NCI-H128 (cell line): ENCODE data around the gene LSM4.
"Not testable (repeated sequence)": the region's sequence is repeated elsewhere in the genome, so short reads cannot be mapped to it uniquely, and the experiment has no call there.

Experiments used
- DNase-seq: peaks from one replicate; lab custom pipeline; 2025; ENCODE audit not compliant: unreplicated experiment; lab: John Stamatoyannopoulos, UW

LSM4 gene

DNA sequence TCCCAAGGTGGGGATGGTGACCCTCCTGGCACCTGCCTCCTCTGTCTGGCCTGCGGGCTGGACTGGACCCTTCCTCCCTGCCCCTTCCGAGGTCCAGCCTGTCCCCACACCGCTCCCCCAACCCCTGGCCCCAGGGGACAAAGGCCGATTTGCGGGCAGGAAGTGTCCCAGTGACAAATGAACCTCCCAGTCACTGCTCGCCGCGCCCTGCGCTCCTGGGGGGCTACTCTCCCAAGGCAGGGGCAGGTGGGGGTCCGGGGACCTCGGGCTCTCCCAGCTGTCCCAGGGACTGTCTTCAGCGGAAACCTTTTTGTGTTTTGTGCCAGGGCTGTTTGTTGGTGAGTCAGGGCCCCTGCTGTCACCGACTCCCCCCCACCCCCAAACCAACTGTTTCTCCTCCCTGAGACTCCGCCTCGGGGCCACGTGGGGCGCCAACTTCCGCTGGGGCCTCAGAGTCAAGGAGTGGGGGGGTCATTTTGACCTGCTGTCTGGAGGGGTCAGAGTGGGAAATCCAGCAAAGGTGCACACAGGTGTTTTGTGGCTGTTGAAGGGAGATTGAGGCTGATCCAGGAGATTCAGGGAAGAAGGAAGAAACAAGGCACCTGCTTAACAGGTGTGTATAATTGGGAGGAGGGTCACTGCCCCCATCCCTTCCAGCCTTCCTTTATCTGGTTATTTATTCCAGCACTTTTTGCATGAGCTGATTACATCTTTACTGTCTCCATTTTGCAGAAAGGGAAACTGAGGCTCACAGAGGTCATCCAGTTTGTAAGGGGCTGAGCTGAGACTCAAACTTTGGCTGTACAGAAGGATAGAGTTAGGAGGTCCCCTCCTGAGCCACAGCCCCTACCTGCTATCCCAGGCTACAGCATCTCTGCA lies 18.4 kb upstream of the LSM4 start:
- DNase-seq, result no peak

DNA sequence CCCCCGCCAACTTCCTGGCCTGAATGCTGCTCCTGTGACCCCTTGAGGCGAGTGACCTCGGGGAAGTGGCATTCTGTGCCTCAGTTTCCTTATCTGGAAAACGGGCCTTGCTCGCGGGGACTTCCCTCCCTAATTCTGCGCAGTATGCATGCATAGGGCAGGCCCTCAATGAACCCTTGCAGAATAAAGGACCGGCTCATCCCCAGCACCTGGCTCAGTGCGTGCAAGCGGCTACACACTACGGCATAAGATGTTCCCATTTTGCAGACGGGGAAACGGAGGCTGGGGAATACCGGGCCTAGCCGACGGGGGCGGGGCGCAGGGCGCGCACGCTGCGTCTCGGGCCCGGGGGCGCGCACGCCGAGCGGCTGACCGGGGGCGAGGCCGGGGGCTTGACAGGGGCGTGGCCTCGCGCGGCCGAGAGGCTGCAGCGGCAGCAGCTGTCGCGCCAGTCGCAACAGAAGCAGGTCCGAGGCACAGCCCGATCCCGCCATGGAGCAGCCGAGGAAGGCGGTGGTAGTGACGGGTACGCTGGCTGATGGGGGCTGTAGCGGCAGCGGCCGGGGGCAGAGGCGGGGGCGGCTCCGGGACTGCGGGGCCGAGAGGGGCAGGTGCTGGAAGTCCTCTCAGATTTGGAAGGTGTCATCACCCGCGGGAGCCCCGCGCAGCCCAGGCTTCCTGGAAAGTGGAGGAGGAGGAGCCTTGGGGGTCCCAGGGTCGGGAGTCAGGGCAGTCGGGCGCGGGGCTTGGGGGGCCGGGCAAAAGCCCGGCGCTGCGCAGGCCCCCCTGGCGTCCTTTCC lies 17.5 kb upstream of the LSM4 start, which contains the start of gene PGPEP1:
Gene PGPEP1, plus strand, starts transcription at position 409 of the 800 bp plus-strand sequence. Its CDS starts 84 bp downstream, at position 493.
- no peak for DNase-seq

DNA sequence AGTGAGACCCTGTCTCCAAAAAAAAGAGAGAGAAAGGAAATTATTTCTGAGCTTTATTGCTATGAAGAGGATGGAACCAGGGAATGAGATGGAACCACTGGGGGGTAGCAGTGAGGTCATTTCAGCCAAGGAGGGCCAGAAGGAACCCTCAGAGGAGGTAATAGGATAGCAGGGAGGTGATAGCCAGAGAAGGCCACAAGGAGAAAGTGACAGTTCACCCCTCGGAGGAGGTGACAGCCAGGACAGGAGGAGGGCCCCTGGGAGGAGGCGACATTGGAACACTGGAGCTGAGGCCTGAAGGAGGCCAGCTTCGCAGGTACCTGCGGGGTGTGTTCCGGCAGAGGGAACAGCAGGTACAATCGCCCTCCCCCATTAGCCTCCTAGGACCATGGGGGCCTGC lies 16.8 kb upstream of the LSM4 start:
- DNase-seq, result no peak

- no peak for DNase-seq
Observed at GRCh38 chr19:18338541-18338940, 15.7 kb upstream of the LSM4 start.

DNA sequence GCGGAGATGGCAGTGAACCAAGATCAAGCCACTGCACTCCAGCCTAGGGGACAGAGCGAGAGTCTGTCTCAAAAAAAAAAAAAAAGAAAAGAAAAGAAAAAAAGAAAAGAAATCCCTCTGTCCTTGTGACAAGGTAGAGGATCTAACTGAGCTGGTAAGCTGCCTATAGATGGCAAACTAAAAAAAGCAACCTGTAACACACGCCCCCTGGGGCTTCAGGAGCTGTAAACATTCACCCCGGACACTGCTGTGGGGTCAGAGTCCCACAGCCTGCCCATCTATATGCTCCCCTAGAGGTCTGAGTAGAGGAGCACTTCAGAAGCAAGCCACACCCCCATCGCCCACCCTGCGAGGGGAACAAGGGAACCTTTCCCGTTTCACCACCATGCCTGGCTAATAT lies 13.2 kb upstream of the LSM4 start:
- DNase-seq, result no peak

- no peak for DNase-seq
Observed at GRCh38 chr19:18333680-18334079, 10.8 kb upstream of the LSM4 start.

- DNase-seq, result no peak
Observed at GRCh38 chr19:18332917-18333530, 10.1 kb upstream of the LSM4 start.

DNA sequence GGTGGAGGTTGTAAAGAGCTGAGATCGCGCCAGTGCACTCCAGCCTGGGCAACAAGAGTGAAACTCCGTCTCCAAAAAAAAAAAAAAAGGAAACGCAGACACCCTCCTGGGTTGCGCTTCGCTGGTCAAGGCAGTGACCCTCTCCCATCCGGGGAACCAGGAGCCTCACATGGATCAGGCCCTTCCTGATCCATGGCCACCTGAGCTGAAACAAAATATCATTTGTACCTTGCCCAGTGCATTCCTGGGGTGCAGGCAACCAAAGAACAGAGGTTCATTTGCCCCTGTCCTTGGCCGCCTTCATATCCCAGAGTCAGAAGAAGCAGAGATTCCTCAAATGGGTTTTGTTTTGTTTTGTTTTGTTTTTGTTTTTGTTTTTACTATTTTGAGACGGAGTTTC lies 8.0 kb upstream of the LSM4 start:
- DNase-seq, result no peak

GRCh38 chr19:18329035-18329376 lies 6.1 kb upstream of the LSM4 start:
- DNase-seq, result no peak

DNA sequence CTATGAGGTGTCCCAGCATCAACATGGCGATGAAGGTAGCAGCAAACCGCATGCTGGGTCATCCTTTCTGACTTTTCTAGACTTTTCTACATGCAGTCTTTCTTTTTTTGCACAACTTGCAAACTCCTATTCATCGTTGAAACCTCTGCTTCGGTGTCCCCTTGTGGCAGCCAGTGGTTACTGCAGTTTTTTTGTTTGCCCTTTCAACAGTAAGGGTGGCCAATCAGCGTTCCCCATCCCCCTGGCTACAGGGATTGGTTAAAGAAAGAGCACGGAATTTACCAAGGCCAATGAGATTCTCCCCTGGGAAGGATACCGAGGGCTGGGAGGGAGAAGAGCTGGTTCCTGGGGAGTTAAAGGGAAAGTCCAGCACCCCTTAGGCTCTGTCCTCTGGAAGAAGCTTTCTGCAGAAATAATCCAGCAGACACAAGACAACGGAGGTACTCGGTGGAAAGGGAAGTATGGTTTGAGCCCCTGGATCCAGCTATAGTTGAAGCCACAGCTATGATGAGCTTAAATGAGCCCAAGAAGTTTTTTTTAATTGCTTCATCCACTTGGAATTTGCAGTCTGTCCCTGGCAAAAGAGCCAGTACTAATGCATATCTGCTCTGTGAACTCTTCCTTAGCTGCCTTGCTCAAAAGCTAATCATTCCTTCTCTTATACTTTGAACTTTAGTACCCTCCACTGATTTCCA lies 5.6 kb upstream of the LSM4 start:
- peak; percentile 93 for DNase-seq

GRCh38 chr19:18326772-18327171 lies 3.9 kb upstream of the LSM4 start:
- DNase-seq, result no peak

DNA sequence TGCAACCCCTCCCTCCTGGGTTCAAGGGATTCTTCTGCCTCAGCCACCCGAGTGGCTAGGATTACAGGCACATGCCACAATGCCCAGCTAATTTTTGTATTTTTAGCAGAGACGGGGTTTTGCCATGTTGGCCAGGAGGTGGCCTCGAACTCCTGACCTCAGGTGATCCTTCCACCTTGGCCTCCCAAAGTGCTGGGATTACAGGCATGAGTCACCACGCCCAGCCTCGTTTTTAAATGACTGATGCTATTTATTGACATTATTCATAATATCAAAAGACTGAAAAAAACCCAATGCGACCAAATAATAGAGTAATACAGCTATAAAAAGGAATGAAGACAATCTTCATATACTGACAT lies 1.5 kb upstream of the LSM4 start:
- DNase-seq, result not testable (repeated sequence)

DNA sequence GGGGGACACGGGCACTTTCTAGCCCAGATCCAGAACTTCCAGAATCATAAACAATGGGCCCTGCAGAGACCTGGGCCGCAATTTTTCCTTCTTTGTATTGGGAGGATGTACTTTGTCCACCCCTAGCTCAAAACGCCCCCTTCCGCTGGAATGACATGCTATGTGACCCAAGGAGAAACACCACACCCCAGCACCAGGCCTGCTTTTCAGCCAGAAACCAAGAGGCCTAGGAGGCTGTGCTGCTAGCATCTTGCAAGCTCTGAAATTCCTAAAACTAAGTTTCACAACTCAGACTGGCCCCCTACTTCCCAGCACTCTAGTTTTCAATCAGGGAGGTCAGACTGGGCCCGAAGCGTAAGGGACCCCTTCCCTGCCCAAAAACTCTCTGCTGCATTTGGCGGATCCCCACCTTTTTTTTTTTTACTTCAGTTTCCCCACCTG lies 538 bp downstream of the LSM4 start:
- DNase-seq, result peak; percentile 8

GRCh38 chr19:18321734-18322102 lies 1.2 kb downstream of the LSM4 start:
- no peak for DNase-seq

- DNase-seq, result no peak
Observed at GRCh38 chr19:18320865-18321733, 1.8 kb downstream of the LSM4 start.

- no peak for DNase-seq
Observed at GRCh38 chr19:18319591-18320135, 3.2 kb downstream of the LSM4 start.

DNA sequence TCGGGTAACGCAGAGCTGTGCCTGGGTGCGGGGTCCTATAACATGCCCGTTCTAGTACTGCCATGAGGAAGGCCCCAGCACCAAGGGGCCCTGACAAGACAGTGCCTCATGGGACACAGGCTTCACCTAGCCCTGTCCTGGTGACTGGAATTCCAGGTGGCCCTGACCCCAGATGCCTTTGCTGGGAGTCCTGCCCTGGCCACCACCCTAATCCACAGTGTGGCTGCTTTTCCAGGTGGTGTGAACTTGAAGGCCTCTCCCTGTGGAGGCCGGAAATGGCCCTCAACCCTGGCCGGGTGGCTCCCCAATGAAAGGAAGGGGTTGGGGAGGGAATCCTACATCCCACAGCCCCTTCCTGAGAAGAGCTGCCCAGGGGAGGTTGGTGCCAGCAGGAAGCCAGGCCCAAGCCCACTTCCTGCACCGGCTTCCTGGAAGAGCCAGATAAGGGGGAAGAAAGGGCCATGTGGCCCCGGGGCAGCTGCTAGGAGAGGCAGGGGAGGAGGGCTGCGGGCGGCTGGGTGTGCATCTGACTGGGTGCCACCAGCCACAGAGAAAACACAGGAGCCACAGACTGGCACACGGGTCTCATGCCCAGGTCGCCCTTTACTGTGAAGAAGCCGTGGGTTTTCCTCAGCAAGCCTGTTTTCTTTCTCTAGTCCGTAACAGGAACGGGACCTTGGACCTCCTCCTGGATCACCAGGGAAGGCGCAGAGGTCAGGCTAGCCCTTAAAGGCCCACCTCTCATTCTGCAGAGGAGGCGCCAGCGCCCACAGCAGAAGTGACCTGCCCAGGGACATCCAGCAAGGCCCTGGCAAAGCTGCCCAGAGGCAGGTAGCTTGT lies 4.7 kb downstream of the LSM4 start:
- no peak for DNase-seq

DNA sequence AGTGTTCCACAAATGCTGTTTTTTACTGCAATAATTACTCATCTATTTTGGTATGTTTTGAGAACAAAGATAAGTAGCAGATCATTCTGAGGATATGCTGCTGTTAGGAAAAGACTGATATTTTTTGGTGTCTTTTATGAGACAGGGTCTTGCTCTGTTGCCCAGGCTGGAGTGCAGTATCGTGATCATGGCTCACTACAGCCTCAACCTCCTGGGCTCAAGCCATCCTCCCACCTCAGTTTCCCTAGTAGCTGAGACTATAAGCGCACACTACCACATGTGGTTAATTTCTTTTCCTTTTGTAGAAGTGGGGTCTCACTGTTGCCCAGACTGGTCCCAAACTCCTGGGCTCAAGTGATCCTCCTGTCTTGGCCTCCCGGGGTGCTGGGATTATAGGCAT lies 9.5 kb downstream of the LSM4 start:
- DNase-seq, result no peak

- DNase-seq, result no peak
Observed at GRCh38 chr19:18312092-18312534, 10.8 kb downstream of the LSM4 start.
